Peyer's patch (tissue), 4 donors: ENCODE measurements around the gene NHEJ1. TPM values are rescaled to one million over a fixed set of nuclear protein-coding genes. Genes with fewer than 3 reads are reported as not detected.

Experiments used
- DNase-seq, 3 donors: peaks; one replicate each; pipeline ENCODE4 v3.0.0-alpha.2; 2017 to 2019
- H3K27ac ChIP-seq, 4 donors: fragments of 200-600 bp; sonication (generic); one replicate each; pipeline ENCODE4 v1.5.1; 2016 to 2019
- H3K27me3 ChIP-seq, 2 donors: fragments of 200-600 bp; sonication (generic); one replicate each; pipeline ENCODE4 v1.5.1; 2019
- H3K36me3 ChIP-seq, 3 donors: fragments of 200-600 bp; sonication (generic); one replicate each; pipeline ENCODE4 v1.5.1; 2016 to 2019
- H3K4me1 ChIP-seq, 4 donors: fragments of 200-600 bp; sonication (generic); one replicate each; pipeline ENCODE4 v1.5.1; 2016 to 2019
- H3K4me3 ChIP-seq, 4 donors: fragments of 200-600 bp; sonication (generic); 1 replicate in 3 of 4; 2 replicates in 1 of 4; pipeline ENCODE4 v1.5.1; 2016 to 2019; ENCODE audit warnings: mild to moderate bottlenecking in 1 of 4
- H3K9me3 ChIP-seq, 4 donors: fragments of 200-600 bp; sonication (generic); one replicate each; pipeline ENCODE4 v1.5.1; 2016 to 2019; ENCODE audit warnings: mild to moderate bottlenecking in 1 of 4
- POLR2A ChIP-seq, 2 donors: fragments of 450-650 bp; IDR thresholded peaks; one replicate each; pipeline ENCODE4 v1.5.1; 2017; ENCODE audit warnings: antibody characterized with exemption in 2 of 2, mild to moderate bottlenecking in 2 of 2, moderate library complexity in 2 of 2
- total RNA-seq, 4 donors: library from RNA; depleted of rRNA; stranded (reverse); fragments of >200 nt; gene quantifications; one replicate each; pipeline ENCODE4 v1.1.0, GENCODE V29; 2016
- TF ChIP-seq, protein P1 (sequence below), 6 experiments: fragments of 450-650 bp in 4 of 6; fragments of 200-600 bp in 2 of 6; sonication (generic) in 1 of 6; IDR thresholded peaks; one replicate each; pipeline ENCODE4 v1.5.1; 2017 to 2019; ENCODE audit warnings: antibody characterized with exemption in 6 of 6, mild to moderate bottlenecking in 3 of 6, moderate library complexity in 1 of 6

The NHEJ1 gene
- total RNA-seq, 4 donors from 2014 or later = 28.1 to 91.6 (median 67.2) TPM

DNA sequence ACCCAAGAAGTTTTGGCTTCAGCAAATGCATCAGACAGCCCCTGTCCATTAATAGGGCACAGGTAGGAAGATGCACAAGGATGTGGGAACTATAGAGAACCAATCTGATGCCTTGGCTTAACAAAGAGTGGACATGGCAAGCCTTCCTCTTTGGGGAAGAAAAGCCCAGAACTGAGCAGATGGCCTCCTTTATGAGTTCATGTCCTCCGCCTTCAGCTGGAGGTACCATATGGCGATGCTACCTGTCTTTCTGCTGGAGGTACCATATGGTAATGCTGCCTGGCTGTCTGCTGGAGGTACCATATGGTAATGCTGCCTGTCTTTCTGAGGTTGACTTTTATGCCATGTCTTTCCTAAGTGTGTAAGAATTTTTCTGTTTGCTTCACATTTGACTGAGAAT lies 23.5 kb upstream of the NHEJ1 start:
- peak in 1 of 3 donors; percentile 13 for DNase-seq
- Histone ChIP-seq H3K4me3 (no peak overlapping the region), H3K27me3 (no peaks in the 10 kb centered on the region), H3K4me1 (peaks cover under 1 to 8% (median 2%) of the 10 kb centered on the region in 4 donors), H3K9me3 (no peaks in the 10 kb centered on the region), H3K27ac (no peak overlapping the region), H3K36me3 (peaks cover 0 to 53% (median 0%) of the 10 kb centered on the region in 3 donors)
- TF ChIP-seq, protein P1, sequence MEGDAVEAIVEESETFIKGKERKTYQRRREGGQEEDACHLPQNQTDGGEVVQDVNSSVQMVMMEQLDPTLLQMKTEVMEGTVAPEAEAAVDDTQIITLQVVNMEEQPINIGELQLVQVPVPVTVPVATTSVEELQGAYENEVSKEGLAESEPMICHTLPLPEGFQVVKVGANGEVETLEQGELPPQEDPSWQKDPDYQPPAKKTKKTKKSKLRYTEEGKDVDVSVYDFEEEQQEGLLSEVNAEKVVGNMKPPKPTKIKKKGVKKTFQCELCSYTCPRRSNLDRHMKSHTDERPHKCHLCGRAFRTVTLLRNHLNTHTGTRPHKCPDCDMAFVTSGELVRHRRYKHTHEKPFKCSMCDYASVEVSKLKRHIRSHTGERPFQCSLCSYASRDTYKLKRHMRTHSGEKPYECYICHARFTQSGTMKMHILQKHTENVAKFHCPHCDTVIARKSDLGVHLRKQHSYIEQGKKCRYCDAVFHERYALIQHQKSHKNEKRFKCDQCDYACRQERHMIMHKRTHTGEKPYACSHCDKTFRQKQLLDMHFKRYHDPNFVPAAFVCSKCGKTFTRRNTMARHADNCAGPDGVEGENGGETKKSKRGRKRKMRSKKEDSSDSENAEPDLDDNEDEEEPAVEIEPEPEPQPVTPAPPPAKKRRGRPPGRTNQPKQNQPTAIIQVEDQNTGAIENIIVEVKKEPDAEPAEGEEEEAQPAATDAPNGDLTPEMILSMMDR (IDR thresholded peaks at IDR 0.05) = no peak
- no peak for TF ChIP-seq POLR2A (IDR thresholded peaks at IDR 0.05)

DNA sequence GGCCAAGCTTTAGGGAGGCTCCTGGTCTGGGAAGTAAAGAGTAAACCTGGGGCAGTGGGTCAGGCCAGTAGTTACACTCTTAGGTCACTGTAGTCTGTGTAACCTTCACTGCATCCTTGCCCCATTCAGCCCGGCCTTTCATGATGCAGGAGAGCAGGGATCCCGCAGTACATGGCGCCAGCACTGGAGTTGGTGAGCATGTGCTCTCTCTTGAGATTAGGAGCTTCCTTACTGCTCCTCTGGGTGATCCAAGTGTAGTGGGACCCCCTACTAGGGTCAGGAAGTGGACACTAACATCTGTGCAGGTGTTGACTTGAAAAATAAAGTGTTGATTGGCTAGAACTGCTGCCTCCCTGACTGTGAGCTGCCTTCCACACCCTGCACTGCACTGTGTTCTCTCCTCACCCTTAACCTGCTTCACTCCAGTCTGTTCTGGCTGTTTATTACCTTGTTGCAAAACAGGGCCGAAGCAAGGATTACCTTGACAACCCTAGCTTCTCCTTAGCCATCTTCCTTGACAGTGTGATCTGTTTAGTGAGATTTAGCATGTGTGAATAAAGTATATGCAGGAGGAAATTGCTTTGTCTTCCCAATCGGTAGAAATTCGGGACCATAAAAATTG lies 22.6 kb upstream of the NHEJ1 start:
- no peaks in the 10 kb centered on the region for H3K9me3 ChIP-seq
- peaks cover 3 to 14% (median 6%) of the 10 kb centered on the region in 4 donors for H3K4me1 ChIP-seq
- no peak for TF ChIP-seq POLR2A (IDR thresholded peaks at IDR 0.05)
- TF ChIP-seq, protein P1 (IDR thresholded peaks at IDR 0.05) = no peak
- no peak overlapping the region for H3K4me3 ChIP-seq
- peaks cover 0 to 53% (median 0%) of the 10 kb centered on the region in 3 donors for H3K36me3 ChIP-seq
- H3K27ac ChIP-seq = no peak overlapping the region
- DNase-seq = peak in 1 of 3 donors; percentile 25
- H3K27me3 ChIP-seq = no peaks in the 10 kb centered on the region

DNA sequence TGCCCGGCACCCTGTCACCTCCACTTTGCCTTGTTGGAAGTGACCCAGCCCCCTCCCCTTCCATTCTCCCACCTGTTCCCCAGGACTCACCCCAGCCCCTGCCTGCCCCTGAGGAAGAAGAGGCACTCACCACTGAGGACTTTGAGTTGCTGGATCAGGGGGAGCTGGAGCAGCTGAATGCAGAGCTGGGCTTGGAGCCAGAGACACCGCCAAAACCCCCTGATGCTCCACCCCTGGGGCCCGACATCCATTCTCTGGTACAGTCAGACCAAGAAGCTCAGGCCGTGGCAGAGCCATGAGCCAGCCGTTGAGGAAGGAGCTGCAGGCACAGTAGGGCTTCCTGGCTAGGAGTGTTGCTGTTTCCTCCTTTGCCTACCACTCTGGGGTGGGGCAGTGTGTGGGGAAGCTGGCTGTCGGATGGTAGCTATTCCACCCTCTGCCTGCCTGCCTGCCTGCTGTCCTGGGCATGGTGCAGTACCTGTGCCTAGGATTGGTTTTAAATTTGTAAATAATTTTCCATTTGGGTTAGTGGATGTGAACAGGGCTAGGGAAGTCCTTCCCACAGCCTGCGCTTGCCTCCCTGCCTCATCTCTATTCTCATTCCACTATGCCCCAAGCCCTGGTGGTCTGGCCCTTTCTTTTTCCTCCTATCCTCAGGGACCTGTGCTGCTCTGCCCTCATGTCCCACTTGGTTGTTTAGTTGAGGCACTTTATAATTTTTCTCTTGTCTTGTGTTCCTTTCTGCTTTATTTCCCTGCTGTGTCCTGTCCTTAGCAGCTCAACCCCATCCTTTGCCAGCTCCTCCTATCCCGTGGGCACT lies 21.9 kb upstream of the NHEJ1 start:
- H3K4me1 ChIP-seq = peaks cover 3 to 14% (median 6%) of the 10 kb centered on the region in 4 donors
- H3K27ac ChIP-seq = no peak overlapping the region
- TF ChIP-seq, protein P1 (IDR thresholded peaks at IDR 0.05) = no peak
- peaks cover 0 to 53% (median 0%) of the 10 kb centered on the region in 3 donors for H3K36me3 ChIP-seq
- H3K4me3 ChIP-seq = no peak overlapping the region
- no peak for DNase-seq
- no peaks in the 10 kb centered on the region for H3K9me3 ChIP-seq
- no peaks in the 10 kb centered on the region for H3K27me3 ChIP-seq

DNA sequence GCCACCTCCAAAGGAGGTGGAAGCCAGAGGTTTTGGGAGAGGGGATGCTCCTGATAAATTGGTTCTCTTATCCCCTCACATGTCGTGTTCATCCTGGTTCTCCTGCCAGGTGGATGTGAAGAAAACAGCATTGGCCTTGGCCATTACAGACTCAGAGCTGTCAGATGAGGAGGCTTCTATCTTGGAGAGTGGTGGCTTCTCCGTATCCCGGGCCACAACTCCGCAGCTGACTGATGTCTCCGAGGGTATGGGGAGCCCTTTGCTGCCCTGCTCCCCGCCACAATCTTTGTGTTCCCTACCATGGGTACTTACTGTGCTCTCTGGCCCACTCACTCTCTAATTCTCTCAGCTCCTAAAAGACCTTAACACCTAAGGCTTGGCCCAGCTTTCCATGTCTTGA lies 20.9 kb upstream of the NHEJ1 start:
- H3K4me3 ChIP-seq = no peak overlapping the region
- no peaks in the 10 kb centered on the region for H3K27me3 ChIP-seq
- TF ChIP-seq, protein P1 (IDR thresholded peaks at IDR 0.05) = no peak
- no peak for TF ChIP-seq POLR2A (IDR thresholded peaks at IDR 0.05)
- H3K9me3 ChIP-seq = no peaks in the 10 kb centered on the region
- H3K4me1 ChIP-seq = peaks cover 3 to 14% (median 6%) of the 10 kb centered on the region in 4 donors
- H3K27ac ChIP-seq = no peak overlapping the region
- peak in 1 of 3 donors; percentile 14 for DNase-seq
- peaks cover 0 to 53% (median 0%) of the 10 kb centered on the region in 3 donors for H3K36me3 ChIP-seq

DNA sequence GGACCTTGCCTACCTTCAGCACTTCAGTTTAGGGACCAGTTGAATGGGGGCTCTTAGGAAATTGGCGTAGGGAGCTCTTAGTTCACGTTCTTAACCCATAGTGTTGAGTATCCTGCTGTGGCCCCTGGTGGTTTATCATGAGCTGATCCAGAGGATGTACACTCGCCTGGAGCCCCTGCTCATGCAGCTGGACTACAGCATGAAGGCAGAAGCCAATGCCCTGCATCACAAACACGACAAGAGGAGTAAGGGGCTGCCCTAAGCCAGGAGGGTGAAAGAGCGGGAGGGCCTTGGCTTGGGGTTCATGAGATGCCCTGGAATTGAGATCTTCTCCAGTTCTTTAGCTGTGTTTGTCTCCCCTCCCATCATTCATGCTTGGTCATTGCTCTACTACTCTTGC lies 20.3 kb upstream of the NHEJ1 start:
- TF ChIP-seq, protein P1 (IDR thresholded peaks at IDR 0.05) = no peak
- no peak for TF ChIP-seq POLR2A (IDR thresholded peaks at IDR 0.05)
- no peak overlapping the region for H3K27ac ChIP-seq
- peak in 1 of 3 donors; percentile 34 for DNase-seq
- H3K36me3 ChIP-seq = peaks cover 0 to 53% (median 0%) of the 10 kb centered on the region in 3 donors
- H3K27me3 ChIP-seq = no peaks in the 10 kb centered on the region
- no peak overlapping the region for H3K4me3 ChIP-seq
- H3K4me1 ChIP-seq = peaks cover 3 to 16% (median 6%) of the 10 kb centered on the region in 4 donors
- no peaks in the 10 kb centered on the region for H3K9me3 ChIP-seq
